Kasumi-1 (cell line): ENCODE data around the gene DUSP16.

Experiments
- DNase-seq, 2 experiments: peaks; one replicate each; lab custom pipeline; 2025; lab: John Stamatoyannopoulos, UW

The DUSP16 gene

GRCh38 chr12:12467688-12468261 lies 94.9 kb downstream of the DUSP16 start:
- DNase-seq: no peak

DNA sequence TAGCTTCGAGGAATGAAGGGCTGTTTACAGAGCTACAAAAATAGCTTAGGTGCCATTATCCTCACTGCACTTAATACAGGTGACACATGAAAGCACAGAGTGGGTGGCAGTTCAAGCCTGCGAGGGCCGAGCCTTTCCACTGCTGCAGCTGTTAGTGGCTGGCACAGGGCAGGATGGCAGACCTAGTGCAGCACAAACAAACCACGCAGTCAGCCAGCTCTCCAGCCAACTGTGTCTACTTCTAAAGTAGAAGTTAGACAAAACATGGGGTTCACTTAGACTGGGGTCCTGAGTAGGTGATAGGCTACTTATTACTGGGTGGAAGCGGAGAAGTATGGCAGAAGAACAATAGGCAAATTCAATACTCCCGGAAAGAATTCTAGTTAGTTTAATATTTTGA lies 95.4 kb downstream of the DUSP16 start:
- DNase-seq: no peak

DNA sequence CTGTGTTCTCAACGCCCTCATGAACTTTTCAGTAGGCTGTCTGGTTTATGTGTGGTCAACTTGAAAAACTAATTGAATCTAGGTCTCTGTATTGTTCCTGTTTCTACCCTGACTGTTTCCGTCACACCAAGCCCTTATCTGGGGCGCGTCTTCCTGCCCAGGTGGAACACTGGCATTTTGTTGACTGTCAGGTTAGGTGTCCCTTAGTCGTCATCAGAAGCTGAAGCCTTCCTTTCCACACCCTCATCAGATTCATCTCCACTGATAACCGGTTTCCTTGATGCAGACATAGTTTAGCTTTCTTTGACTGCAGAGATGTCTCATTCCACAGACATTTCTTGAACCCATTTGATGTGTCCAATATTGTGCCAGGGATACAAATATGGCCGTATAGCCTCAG lies 96.5 kb downstream of the DUSP16 start:
- DNase-seq: no peak

DNA sequence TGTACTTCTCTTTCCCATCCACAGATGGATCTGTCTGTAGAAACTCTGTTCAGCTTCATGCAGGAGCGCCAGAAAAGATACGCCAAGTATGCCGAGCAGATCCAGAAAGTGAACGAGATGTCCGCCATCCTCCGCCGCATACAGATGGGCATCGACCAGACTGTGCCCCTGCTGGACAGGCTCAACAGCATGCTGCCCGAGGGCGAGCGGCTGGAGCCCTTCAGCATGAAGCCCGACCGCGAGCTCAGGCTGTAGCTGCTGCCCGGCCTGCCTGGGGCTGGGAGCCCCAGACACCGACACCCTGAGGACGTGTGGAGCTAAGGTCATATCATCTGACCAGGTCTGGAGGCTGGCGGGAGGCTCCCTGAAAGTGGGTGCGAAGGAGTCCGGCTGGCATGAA lies 97.1 kb downstream of the DUSP16 start:
- no peak for DNase-seq

DNA sequence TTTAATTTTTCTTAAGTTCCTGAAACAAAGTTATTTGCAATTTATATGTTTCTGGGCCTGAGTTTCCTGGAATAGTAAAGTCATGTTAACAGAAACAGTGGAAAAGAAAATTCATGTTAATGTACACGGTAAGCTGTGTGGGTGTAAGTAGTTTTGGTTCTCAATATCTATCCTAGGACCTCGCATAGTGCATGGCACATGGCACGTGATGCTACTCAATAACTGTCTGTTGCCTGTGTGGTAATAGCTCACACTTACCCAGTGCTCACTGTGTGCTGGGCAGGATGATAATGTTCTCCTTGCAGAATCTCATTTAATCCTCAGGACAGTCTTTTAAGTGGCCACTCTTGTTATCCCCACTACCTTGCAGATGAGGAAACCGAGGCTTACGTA lies 100.7 kb downstream of the DUSP16 start:
- no peak for DNase-seq

DNA sequence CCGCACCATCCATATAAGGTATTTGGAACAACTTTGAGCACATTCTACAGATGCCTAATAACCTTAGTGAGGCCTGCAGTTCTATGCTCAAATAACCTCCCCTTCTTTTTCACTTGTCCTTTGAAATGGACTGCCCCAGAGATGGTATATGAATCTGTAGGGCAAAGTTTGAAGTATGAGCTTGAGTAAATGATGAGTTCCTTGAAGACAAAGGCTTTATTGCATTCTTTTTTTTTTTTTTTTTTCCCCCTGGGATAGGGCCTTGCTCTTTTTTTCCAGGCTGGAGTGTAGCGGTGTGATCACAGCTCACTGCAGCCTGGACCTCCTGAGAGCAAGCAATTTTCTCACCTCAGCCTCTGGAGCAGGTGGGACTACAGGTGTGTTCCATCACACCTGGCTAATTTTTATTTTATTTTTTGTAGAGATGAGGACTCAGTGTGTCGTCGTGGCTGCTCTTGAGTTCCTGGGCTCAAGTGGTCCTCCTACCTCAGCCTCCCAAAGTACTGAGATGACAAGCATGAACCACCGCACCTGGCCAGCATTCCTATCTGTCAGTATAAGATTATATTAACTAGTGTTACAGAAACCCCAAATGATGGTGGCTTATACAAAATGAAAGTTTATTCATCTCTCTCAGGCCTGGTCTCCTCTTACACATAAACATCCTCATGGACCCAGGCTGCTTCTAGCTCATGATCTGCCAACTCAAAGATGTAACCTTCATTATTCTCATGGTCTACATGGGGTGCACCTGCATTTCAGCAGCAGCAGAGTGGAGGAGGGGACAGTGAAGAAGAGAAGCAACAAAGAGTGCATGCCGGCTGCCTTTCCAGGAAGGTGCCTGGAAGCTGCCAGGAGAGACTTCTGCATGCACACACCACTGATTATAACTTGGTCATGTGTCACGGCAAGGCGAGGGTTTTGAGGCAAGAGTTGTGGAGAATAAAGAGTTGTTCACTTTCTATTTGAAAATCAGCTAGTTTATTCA lies 101.4 kb downstream of the DUSP16 start:
- DNase-seq: no peak

- no peak for DNase-seq
Observed at GRCh38 chr12:12456637-12457036, 106.0 kb downstream of the DUSP16 start.

DNA sequence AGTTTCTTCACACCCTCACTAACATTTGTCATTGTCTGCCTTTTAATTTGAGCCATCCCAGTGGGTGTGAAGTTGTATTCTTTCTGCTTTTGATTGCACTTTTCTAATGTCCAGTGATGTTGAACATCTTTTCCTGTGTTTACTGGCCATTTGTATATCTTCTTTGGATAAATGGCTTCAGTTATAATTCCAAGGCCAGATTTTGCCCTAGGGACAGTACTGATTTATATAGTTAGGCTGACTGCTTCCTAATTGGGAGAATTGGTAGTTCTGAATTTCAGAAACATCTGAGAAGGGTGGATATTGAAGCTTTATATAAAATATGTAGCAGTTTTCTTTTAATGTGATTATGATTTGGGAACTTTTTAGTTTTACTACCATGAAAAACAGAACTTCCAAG lies 108.3 kb downstream of the DUSP16 start:
- no peak for DNase-seq

- no peak for DNase-seq
Observed at GRCh38 chr12:12453635-12454034, 109.0 kb downstream of the DUSP16 start.

GRCh38 chr12:12452326-12452902 lies 110.2 kb downstream of the DUSP16 start:
- DNase-seq: no peak

DNA sequence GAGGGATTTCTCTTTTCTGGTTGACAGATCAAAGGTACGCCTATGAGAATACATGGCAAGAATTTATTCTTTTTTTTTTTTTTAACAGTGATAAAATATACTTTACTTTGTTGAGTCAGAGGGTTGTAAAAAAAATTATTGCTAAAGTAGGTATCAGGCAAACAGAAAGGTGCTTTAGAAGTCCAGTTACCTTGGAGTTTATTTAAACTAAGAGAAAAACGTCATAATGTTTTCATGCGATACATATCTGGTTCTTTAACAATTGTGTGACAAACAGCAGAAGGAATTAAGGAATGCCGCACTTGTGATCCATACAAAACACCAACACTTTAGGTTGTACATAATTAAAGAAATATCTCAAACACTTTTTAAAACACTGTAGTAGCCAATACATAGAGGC lies 111.6 kb downstream of the DUSP16 start:
- DNase-seq: no peak

GRCh38 chr12:12450043-12450471 lies 112.6 kb downstream of the DUSP16 start:
- no peak for DNase-seq

DNA sequence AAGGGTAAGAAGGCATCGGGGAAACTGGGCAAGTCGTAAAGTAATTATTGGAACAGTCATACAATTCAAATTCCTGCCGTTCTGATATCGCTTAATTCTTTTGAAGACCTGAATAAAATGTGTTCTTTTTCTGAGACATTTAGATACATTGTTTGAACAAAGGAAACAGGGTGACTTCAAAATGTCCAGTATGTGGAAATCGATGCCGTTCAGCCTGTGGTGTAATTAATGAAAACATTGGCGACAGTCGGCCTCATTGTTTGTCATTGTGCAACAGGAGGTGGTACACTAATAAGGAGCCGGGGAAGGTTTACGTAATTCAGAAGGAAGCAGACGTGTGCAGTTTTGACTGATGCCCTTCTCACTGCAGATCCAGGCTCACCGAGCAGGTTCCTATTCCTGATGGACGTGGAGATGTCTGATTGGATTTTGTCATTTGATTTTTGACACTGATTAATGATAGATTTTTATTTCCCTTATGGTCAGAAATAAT lies 113.1 kb downstream of the DUSP16 start:
- peak; percentile 1 to 4 for DNase-seq

- no peak for DNase-seq
Observed at GRCh38 chr12:12447837-12448236, 114.8 kb downstream of the DUSP16 start.

GRCh38 chr12:12447236-12447635 lies 115.4 kb downstream of the DUSP16 start:
- peak; percentile 14 to 18 for DNase-seq

DNA sequence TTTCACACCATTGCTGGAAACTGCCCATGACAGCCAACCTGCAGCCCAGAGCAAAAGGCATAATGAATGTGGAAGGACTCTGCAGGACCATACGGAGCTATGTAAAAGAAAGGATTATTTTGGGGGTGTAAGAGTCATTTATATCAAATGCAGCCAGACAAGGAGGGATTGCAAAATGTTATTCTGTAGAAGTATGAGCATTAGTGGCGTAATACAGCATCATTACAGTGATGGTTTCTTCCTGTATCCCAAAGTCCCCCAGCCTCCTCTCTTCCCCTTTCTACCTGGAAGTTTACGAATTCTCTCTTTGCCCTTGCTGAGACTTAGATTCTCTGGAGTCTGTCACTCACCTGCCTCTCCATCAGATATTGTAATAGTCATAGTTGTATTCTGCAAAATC lies 115.9 kb downstream of the DUSP16 start:
- no peak for DNase-seq

DNA sequence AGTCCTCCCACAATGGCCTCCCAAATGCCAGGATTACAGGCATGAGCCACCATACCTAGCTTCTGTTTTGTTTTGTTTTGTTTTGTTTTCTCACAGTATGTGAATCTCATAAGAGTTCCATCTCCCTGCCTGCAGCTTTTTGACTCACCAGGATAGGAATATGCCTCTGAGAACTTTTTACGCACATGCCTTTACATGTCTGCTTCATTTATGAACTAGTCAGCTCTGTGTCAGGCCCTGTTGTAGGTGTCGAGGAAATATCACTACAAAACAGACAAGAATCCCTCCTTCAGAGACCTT lies 116.8 kb downstream of the DUSP16 start:
- no peak for DNase-seq

- DNase-seq: no peak
Observed at GRCh38 chr12:12445165-12445881, 117.3 kb downstream of the DUSP16 start.

GRCh38 chr12:12443431-12443878 lies 119.2 kb downstream of the DUSP16 start:
- DNase-seq: no peak

GRCh38 chr12:12442548-12443071 lies 120.1 kb downstream of the DUSP16 start:
- no peak for DNase-seq

DNA sequence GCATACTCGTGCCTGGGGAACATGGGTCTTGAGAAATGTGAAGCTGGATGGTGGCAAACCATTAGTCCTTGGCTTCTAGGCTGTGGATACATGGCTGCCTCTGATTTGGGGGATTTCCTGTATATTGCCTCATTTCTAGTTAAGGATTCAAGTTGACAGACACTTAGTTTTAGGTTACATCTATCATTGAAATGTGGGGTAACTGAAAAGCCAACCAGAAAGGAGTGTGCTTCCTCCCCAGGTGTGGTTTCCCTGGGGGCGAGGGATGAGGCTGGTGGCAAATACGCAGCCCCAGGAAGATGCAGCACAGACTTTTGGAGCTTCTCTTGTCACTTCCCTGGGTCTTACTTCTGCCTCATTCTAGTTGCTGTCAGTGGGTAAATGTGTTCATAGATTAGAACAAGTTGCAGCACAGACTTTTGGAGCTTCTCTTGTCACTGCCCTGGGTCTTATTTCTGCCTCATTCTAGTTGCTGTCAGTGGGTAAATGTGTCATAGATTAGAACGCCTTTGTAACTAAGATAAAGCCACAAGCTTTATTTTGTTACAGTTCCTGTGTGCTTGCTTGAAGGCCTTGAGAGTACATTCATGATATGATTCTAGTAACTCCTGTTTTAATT lies 120.7 kb downstream of the DUSP16 start:
- DNase-seq: peak; percentile 32 to 33

- DNase-seq: no peak
Observed at GRCh38 chr12:12441429-12441807, 121.2 kb downstream of the DUSP16 start.
